COR-L47 (cell line): Measurements from ENCODE around the gene FAM193A.
"Not testable (repeated sequence)": the region's sequence is repeated elsewhere in the genome, so short reads cannot be mapped to it uniquely, and the experiment has no call there.

Experiments
- DNase-seq: peaks from one replicate; lab custom pipeline; 2025; lab: John Stamatoyannopoulos, UW

The FAM193A gene

GRCh38 chr4:2728806-2729532 lies 192.5 kb downstream of the FAM193A start:
- no peak for DNase-seq

- DNase-seq = no peak
Observed at GRCh38 chr4:2729533-2729875, 193.1 kb downstream of the FAM193A start.

DNA sequence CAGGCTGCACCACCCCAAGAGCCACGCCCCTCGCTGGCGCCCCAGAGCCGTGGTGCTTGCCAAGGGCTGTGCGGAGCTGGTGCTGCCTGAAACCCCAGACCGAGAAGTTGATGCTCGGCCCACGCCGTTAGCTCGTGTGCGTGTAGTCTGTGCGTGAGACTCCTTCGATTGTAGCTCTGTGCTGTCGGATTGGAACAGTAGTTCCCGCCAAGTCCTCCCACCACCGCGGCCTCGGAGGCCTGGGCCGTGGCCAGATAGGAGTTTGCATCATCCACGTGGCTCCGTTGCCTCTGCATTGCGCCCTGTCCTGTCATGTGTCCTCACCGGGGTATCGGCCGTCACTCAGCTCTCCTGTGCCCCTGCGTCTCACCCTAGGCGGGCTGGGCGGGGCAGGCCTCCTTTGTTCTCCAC lies 195.5 kb downstream of the FAM193A start:
- DNase-seq = no peak

DNA sequence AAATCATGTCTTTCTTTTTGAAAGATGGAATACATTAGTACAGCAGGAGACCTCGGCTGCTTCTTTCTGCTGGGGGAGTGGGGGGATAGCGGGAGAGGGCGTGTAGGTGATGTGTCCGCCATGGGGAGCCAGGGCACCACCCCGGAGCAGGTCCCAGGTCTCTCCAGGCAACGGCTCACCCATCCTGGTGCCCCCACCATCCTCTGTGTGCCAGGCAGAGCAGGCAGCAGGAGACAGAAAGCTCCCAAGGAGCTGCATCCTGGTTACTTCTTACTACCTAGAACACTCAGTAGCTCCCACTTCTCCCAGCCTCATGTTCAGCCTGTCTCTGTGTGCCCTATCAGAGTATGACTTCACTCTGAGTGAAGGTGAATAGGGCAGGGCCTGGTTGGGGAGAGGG lies 196.1 kb downstream of the FAM193A start:
- DNase-seq = no peak

DNA sequence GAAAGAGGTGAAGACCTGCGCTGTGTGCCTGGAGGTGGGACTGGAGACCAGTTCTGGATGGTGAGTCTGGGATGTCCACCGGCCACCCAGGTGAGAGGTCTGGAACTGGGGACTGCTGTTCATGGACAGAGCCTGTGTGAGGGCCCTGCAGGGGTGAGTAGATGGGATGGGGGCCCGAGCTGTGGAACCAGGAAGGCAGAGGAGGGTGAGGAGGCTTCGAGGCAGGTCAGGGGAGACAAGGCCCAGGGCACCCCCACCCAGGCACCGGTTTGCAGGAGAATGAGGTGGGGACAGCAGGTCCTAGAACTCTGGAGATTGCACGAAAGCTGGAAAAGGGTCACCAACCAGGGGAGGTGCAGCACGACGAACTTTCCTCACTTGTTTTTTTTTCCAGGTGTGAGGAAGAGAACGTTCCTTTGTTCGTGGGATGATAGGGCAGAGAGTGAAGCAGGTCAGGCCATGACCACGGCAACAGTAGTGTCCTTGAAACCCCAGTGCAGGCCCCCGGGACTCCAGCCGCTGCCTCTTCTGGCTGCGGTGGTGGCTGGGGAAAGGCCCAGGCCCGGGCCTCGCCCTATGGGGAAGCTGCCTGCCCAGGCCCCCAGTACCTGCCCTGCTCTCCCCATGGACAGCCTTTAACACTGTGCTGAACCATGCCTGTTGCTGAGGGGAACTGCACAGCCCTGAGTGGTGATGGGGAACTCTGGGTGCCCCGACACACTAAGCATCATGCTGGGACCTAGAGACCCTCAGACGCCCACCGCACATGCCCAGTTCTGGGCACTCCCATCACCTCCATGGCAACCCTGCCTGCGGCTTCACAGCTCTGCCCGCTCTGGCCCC lies 196.8 kb downstream of the FAM193A start:
- DNase-seq = no peak

DNA sequence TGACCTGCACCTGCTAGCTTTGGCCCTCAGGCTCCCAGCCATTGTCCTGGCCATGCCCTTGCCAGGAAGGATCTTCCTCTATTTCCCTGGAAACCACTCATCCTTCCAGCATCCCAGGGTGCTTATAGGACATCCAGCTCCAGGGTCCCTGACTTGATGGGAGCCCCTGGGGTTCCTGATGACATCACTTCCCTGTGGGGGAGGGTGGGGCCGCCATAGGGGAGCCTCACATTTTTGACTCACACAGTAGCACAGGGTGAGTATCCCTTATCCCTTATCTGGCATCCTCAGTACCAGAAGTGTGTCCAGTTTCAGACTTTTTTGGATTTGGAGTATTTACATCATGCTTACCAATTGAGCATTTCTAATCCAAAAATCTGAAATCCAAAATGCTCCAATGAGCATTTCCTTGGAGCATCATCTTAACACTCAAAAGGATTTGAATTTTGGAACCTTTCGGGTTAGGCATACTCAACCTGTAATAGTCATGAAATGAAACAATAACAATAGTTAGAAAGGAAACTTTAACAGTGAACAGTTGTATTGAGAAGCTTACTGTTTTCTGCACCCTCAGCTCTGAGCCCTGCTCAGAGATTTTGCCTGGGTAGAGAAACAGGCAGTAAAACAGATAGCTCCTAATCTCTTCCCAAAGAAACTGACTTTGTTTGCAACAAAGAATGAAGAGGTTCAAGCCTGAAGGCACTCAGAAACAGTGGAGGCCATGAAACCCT lies 197.6 kb downstream of the FAM193A start:
- no peak for DNase-seq

- DNase-seq = no peak
Observed at GRCh38 chr4:2734612-2735011, 198.2 kb downstream of the FAM193A start.

- DNase-seq = no peak
Observed at GRCh38 chr4:2735869-2736268, 199.4 kb downstream of the FAM193A start.

DNA sequence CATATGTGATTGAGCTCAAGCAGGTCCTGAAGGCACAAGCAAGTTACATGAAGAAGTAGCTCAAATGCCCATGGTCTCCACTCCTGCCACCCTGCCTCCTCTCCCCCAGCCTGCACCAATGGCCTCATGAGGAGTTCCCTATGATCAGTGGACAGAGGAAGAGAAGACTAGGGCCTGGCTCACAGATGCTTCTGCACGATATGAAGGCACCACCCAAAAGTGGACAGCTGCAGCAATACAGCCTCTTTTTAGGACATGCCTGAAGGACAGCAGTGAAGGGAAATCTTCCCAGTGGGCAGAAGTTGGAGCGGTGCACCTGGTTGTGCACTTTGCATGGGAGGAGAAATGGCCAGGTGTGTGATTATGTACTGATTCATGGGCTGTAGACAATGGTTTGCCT lies 201.8 kb downstream of the FAM193A start:
- not testable (repeated sequence) for DNase-seq

DNA sequence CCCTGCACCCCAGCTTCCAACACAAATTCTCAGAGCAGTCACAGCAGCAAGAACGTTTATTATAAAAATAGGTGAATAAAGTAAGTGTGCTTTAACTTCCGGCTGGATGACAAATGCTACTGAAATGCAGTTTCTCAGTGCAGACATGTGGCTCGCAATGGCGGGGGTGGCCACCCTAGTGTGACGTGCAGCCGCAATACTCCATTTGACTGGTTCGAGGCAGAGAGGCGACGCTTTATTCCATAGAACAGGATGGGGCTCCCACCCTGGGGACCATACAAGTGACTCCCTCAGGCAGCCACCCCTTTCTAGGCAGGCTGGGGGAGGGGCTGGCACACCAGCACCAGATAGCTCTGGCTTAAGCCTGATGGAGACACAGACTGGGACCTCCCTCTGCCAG lies 205.2 kb downstream of the FAM193A start:
- no peak for DNase-seq

- no peak for DNase-seq
Observed at GRCh38 chr4:2742081-2742822, 205.8 kb downstream of the FAM193A start.

DNA sequence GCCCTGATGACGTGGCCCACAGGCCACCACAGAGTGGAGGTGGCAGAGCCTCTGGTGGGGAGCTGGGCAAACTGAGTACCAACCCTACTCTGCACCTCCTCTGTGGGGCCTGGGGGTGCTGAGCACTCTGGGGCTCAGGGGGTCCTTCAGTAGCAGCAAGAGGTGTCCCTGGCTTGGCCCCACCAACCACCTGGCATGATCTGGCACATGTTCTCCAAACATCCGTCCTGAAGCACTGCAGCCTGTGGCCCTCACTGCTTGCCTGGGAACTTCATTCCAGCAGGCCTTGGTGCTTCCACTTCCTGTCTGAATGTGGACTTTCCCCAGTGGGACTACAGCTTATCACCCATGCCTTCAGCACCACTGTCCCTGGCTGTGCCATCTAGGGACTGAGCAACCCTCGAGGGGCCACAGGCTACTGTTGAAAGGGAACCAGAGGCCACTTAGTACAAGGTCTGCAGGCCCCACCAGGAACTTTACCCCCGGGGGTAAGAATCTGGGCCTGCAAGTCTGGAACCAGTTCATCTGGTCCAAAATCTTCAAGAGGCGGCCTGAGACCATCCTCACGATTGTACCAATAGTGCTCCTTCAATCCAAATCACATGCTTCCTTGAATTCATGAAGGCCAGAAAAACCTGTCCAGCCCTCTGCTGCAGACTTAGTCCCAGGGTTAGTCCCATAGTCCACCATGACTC lies 206.5 kb downstream of the FAM193A start:
- no peak for DNase-seq

- no peak for DNase-seq
Observed at GRCh38 chr4:2743518-2744445, 207.3 kb downstream of the FAM193A start.

GRCh38 chr4:2744576-2745270 lies 208.3 kb downstream of the FAM193A start:
- no peak for DNase-seq

DNA sequence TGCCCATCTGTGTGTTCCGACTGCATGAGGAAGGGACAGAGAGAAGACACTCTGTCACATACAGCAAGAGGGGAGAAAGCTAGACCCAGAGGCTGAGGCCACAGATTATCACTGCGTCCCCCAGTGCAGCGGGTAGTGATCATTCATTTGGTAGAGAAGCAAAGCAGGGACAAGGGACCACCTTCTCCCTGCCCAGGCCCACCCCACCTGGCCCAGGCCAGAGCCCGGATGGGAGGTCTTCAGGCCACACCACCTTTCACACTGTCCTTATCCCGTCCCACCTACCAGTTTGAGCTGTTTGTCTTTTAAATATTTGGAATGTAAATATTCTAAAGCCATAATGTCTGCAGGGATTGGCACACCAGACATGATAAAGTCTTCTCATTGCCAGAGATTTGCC lies 209.1 kb downstream of the FAM193A start:
- no peak for DNase-seq

DNA sequence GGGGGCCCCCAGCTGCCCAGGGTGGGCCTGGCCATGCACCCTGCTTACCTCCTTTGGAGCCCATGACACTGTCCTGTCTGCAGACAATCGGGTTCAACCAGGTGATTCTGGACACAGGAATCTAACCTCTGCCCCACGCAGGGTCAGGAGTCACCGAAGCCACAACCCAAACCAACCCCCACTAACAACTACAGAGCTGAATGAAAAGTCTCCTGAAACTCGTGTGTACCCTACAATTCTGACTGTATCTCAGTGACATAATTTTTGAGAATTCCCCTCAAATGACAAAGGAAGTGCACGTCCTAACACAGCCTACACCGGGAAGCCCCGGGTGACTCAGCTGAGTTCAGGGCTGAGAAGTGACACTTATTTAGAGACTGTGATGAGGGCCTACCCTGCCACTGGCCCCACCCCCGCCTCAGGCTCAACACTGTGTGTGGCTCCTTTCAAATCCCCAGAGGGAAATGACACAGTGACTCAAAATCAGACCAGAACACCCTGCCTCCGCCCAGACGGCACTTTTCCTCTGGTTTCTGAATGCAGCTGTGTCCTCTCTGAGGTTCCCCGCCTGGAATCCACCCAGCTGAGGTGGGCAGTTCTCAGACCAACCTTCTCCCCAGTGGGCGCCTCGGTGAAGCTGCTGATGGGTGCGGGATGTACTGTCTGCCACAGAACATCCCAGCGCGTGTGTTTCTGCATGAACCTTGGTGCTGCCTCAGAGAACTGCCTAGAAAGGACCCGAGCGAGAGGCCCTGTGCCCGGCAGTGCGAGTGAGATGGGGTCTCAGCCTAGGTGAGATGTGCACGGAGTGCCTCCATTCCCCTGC lies 209.7 kb downstream of the FAM193A start:
- no peak for DNase-seq

DNA sequence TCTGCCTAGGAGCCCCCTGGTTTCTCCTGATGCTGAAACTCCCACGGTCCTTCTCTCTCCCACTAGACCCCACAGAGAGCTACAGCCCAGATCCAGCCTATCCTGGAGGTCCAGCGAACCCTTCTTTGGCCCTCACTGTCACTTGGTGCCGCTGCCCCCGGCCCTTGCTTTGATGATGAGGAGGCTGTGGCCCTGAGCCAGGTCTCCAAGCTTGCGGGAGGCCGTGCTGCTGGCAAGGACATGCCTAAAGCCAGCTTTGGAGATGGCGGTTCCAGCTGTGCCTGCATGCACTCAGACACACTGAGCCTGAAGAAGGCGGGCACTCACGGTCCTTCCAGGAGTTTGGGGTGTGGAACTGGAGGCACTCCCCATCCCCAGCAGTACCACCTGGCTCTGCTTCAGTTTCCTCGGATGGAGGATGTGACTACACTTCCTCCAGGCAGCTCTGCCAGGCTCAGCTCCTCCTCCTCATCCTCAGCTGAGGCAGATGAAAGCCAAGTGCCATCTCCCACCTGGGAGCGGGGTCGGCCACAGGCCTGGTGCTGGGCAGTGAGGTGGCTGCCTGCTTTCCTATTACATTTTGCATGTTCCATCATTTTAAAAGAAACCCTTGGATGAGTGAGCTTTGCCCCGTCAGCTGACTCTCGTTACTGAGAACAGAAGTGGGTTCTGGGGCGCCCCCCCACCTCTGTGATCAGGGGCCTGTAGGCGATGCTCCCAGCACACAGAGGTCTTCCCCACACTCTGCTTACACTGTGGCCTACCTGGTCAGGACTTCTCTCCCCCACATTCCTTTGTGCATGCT lies 210.6 kb downstream of the FAM193A start:
- no peak for DNase-seq
